Islet precursor cell (in vitro differentiated cells): ENCODE measurements around the gene HTR3D.
"Not testable (repeated sequence)": the region's sequence is repeated elsewhere in the genome, so short reads cannot be mapped to it uniquely, and the experiment has no call there.

Experiments used
- DNase-seq: peaks from one replicate; pipeline ENCODE4 v3.0.0-alpha.2; 2018

Gene HTR3D, protein sequence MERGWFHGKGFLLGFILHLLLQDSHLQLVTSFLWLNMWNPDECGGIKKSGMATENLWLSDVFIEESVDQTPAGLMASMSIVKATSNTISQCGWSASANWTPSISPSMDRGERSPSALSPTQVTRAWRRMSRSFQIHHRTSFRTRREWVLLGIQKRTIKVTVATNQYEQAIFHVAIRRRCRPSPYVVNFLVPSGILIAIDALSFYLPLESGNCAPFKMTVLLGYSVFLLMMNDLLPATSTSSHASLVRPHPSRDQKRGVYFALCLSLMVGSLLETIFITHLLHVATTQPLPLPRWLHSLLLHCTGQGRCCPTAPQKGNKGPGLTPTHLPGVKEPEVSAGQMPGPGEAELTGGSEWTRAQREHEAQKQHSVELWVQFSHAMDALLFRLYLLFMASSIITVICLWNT

DNA sequence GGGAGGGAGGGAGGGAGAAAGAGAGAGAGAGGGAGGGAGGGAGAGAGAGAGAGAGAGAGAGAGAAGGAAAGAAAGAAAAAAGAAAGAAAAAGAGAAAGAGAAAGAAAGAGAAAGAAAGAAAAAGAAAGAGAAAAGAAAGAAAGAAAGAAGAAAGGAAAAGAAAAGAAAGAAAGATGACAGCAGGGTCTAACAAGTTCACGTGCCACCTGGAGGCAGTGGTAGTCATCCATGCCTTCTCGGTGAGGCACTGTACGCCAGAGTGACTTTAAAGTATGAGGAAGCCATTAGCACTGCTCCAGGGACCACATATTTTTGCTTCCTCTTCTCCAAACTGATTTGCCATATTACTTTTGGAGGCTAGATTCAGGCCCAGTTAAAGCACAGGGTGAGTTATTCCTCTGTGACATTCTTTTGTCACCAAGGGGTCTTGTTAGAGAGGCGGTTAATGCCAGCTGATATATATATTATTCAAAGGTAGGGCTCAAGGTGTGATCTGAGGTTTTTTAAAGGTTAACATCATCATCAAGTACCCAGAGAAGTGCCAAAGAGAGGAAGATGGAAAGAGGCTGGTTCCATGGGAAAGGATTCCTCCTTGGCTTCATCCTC, at the start of gene HTR3D:
Gene HTR3D (plus strand): TSS at position 556 of the 606 bp plus-strand sequence. CDS start 0 bp downstream, at position 556.
- peak; percentile 10 for DNase-seq

- DNase-seq, result no peak
Observed at GRCh38 chr3:183981990-183982644, 49.4 kb upstream of the HTR3D start.

GRCh38 chr3:183984127-183984740, 47.3 kb upstream of the HTR3D start:
- no peak for DNase-seq

- no peak for DNase-seq
Observed at GRCh38 chr3:183984749-183985729, 46.5 kb upstream of the HTR3D start.

DNA sequence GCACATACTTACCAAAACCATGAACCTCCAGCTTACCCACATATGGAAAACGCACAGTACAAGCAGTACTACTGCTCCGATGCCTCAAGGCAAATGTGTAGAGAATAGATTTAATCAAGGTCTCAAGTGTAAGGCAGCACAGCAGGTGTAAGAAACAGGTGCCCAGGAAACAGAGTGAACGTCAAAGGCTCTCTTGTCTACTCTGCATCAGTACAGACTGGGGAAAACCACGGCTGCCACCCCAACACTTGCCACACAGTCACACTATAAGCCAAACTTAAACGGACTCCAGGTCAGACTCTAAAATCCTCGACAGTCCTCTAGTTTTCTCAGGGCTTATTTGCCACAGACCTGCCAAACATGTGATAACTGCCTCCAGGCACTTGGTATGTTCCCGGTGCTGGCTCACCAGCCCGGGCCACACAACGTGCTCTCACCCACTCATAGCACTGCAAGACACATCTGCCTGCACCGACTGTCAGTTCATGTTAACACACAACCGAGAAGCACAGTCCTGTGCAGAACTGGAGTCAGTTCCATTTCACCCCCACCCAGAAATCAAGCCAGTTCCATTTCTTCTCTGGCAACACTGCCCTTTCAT, 44.4 kb upstream of the HTR3D start:
- no peak for DNase-seq

GRCh38 chr3:183988216-183988790, 43.2 kb upstream of the HTR3D start:
- DNase-seq, result no peak

GRCh38 chr3:183991403-183991802, 40.1 kb upstream of the HTR3D start:
- DNase-seq, result no peak

DNA sequence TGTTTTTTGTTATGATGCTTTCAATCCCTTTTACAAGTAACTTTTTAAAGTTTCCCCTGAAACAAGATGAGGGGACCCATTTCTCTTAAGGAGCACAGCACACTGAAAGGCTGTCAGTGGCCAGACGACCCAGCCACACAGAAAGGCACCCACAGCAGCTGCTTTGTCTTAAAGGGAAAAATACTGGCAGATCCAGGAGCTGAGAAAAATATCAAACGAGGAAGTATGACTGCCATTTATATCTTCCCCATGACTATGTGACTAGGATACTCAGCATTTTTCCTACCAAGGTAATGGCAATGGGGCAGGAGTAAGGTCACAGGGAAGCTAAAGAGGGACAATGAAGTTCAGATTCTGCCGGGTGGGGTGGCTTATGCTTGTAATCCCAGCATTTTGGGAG, 29.8 kb upstream of the HTR3D start:
- DNase-seq, result no peak

DNA sequence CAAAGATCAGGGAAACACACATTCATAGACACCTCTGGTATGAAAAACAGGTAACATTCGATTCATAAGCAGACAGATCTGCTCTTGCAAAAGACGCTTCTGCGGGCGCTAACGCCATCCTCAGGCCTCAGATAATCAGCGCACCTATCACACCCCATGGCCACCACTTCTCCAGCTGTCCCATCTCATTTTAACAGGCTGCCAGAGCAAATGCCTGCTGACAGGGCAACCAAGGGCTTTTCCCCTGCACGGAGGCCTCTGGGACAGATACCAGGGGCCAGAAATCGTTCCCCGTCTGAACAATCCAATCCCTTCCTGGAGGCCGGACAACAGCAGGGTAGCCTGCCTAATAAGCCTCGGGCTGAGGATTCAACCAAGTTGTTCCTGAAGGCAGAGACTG, 29.1 kb upstream of the HTR3D start:
- no peak for DNase-seq

- DNase-seq, result no peak
Observed at GRCh38 chr3:184003187-184003967, 28.2 kb upstream of the HTR3D start.

DNA sequence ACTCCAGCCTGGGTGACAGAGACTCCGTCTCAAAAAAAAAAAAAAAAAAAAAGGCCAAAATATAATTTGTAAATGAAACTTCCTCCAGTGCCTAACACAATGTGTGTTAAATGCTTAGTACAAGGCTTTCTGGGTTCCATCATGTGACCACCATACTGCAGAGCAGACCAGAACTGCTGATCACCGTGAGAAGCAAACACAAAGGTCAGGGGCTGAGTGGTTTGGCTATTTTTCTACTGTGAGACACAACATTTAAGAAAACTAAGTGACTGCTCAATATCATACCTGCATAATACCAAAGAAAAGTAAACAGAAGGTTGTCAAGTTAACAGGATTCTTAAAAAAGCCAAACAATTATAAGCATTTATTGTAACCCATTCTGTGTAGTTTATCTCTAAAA, 27.1 kb upstream of the HTR3D start:
- DNase-seq, result no peak

DNA sequence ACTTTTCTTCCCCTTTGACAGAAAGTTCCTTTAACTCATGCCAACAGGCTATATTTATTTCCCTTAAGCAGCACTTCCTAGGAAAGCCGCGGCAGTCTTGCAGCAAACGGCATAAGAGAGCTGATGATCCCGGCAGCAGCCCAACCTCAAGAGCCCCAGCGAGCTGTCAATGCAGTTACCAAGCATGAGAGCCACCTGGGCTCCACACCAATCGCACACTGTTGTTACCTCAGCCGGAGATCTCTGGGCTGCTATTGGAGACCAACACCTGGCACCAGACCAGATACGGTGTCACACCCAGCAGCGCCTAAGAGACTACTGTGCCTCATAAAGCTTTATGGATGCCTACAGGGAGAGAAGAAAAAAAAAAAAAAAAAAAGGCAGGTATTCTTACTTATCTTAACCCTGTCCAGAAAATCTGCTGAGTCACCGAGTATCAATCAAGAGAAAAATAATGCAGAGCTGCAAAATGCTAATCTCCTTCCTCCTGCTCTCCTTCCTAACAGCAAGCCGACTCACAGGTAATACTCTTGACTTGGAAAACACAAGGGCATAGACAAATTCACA, 25.5 kb upstream of the HTR3D start:
- peak; percentile 71 for DNase-seq

DNA sequence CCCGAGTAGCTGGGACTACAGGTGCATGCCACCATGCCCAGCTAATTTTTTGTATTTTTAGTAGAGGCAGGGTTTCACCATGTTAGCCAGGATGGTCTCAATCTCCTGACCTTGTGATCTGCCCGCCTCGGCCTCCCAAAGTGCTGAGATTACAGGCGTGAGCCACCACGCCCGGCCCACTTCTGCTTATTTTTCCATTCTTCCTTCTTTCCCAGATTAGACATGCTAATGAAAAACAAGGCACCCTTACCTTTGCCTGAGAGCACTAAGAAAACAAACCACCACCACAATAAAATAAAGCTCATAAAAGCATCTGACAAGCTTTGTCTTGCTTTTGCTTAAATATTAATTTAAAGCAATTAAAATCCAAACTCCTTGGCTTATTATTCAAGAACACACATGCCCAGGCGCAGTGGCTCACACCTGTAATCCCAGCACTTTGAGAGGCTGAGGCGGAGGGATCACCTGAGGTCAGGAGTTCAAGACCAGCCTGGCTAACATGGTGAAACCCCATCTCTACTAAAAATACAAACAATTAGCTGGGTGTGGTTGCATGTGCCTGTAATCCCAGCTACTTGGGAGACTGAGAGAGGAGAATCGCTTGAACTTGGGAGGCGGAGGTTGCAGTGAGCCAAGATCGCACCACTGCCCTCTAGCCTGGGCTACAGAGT, 24.3 kb upstream of the HTR3D start:
- DNase-seq, result not testable (repeated sequence)

DNA sequence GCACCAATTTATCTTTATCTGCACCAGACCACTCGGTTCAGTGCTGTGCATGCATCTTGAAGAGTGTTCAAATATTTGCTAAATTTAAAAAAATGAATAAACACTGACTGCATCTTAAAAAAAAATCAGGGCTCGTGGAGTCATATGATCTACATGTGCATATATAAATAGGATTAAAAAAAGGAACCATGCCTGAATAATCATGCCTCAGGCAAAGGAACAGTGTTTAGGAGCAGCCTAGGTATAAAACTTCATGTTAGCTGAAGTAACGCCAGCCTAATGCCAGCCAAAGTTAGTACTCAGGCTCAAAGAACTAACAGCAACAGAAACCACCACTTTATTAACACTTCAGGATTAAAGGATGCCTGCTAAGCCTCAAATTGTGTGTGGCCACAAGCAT, 23.4 kb upstream of the HTR3D start:
- DNase-seq, result no peak

DNA sequence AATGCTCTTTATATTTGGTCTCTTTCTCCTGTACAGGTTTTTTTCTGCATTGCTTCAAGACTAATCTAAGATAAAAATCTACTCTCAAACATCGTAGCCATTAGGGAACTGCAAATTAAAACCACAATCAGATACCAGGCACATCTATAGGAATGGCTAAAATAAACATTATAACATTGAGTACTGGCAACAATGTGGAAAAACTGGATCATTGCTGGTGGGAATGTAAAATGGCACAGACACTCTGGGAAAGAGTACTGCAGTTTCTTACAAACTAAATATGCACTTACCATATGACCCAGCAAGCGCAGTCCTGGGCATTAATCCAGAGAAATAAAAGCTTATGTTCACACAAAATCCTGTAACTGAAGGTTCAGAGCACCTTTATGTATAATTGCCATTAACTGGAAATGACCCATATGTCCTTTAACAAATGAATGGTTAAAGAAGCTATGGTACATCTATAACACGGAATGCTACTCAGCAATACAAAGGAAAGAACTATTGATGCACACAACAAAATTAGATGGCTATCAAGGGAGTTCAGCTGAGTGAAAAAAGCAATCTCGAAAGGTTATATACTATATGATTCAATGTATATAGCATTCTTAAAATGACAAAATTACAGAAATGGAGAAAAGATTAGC, 20.2 kb upstream of the HTR3D start:
- no peak for DNase-seq

DNA sequence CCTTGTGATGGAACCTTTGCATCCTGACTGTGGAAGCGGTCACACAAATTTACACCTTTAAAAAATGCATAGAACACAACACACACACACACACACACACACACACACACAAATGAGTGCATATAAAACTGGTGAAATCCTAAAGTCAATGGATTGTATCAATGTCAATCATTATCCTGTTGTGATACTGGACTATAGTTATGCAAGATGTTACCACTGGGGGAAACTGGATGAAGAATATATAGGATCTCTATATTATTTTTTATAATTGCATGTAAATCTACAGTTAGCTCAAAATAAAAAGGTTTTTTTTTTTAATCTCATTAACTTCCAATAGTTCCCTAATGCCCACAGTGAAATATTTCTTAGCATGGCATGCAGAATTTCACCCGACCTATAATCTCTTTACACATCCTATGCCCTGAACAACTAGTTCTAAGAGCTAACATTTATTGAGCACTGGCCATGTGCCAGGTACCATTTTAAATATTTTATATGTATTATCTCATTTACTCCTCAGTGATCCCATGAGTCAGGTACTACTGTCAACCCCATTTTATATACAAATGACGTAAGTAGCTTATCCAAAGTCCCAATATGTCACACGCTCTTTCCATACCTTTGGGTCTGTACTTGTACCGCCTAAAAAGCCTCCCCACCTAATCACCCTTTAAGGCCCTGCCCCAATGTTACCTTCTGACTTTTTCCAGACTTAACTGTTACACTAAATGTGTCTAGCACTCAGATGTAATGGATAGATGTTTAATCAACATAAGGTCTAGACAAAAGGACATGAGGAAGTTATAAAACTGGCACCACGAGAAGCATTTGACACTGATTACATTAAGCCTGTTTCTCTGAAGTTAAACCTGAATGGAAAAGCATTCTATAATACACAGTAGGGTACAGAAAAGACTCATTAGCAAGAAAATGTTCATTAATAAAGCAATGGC, 19.3 kb upstream of the HTR3D start:
- no peak for DNase-seq

DNA sequence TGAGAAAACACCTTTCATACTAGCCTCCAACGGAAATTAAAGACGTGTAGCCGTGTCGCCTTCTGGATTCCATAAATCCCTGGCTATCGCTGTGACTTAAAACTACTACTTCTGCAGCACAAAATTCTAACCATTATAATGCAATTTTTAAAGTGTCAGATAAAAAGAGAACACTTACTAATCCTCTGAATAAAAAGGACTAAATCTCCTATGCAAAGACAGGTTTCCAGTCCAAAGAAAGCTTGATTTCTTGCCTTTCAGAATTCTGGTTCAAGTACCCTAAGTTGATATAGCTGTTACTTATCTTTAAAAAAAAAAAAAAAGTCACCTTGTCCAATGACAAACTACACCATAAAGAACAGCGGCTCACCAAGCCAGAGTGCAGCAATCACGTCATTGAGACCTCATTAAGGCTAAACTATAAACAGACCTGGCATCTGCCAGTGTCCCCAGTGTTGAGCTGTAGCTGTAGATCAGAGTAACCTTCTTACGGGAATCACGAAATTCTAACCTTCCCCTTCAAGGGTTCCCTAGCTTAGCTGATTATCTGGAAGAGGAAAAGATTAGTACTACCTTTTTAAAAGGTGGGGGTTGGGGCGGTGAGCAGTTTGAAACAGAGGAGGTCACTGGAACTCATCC, 16.0 kb upstream of the HTR3D start:
- peak; percentile 65 for DNase-seq
